A549 (cell line): Measurements from ENCODE around the gene FBXO15. TPM values are rescaled to one million over a fixed set of nuclear protein-coding genes. Genes with fewer than 3 reads are reported as not detected.

ENCODE experiments used
- ATAC-seq, 2 experiments: fragments of 200-7000 bp in 1 of 2; fragments of >200 bp in 1 of 2; cut with Nextera tagmentation in 1 of 2; cut with Tn5 transposase in 1 of 2; 3 replicates each; pipeline versions ENCODE4 v1.8.0 to v1.9.1; 2018 to 2020; ENCODE audit warnings: mild to moderate bottlenecking in 1 of 2, moderate library complexity in 1 of 2
- CTCF ChIA-PET: fragments of 300-600 bp; sonication (Branson Sonifier 250); formaldehyde crosslinking; extraction: SDS; loops from one replicate; lab custom pipeline; 2021; ENCODE audit warnings: antibody characterized with exemption, inconsistent platforms; lab: Yijun Ruan, JAX
- POLR2A ChIA-PET: fragments of 350-600 bp; formaldehyde crosslinking; extraction: SDS; loops from one replicate; lab custom pipeline; 2021; ENCODE audit warnings: antibody characterized with exemption, inconsistent platforms; lab: Yijun Ruan, JAX
- DNase-seq, 2 experiments: peaks; one replicate each; pipeline versions ENCODE4 v3.0.0 to v3.0.0-alpha.2; 2011 to 2016; ENCODE audit warnings: low read depth in 1 of 2, low spot score in 1 of 2
- FAIRE-seq: peaks from 2 replicates; lab custom pipeline; 2011; peaks lifted over from hg19 to GRCh38; lab: Jason Lieb, UNC
- H3K27ac ChIP-seq, 2 experiments: fragments of >200 bp; sonication (Bioruptor Twin); formaldehyde crosslinking; 3 replicates each; pipeline ENCODE4 v1.5.1; 2016 to 2017
- H3K4me1 ChIP-seq: fragments of >200 bp; sonication (Bioruptor Twin); formaldehyde crosslinking; 3 replicates; pipeline ENCODE4 v1.6.1; 2016
- H3K4me2 ChIP-seq: fragments of >200 bp; sonication (Bioruptor Twin); formaldehyde crosslinking; 3 replicates; pipeline ENCODE4 v1.6.1; 2016
- H3K4me3 ChIP-seq: fragments of >200 bp; sonication (Bioruptor Twin); formaldehyde crosslinking; 3 replicates; pipeline ENCODE4 v1.5.1; 2016
- H3K9me3 ChIP-seq: fragments of >200 bp; sonication (Bioruptor Twin); formaldehyde crosslinking; 3 replicates; pipeline ENCODE4 v1.6.1; 2016
- BCL3 ChIP-seq: fragments of >200 bp; sonication (Bioruptor Twin); formaldehyde crosslinking; IDR thresholded peaks from 3 replicates; pipeline ENCODE4 v1.6.1; 2016
- CBX8 ChIP-seq: fragments of 200-600 bp; sonication (generic); IDR thresholded peaks from 2 replicates; pipeline ENCODE4 v1.6.1; 2016
- CEBPB ChIP-seq, 2 experiments: fragments of >200 bp in 1 of 2; sonication (Bioruptor Twin) in 1 of 2; formaldehyde crosslinking in 1 of 2; IDR thresholded peaks; 2 replicates each; pipeline ENCODE4 v1.6.1; 2012 to 2016
- EHF ChIP-seq: fragments of 250-450 bp; sonication (Bioruptor Pico); IDR thresholded peaks from 2 replicates; pipeline ENCODE4 v1.5.0; 2020; ENCODE audit warnings: mild to moderate bottlenecking
- EHMT2 ChIP-seq: fragments of 200-600 bp; sonication (generic); IDR thresholded peaks from 2 replicates; pipeline ENCODE4 v1.6.1; 2016; ENCODE audit warnings: antibody characterized with exemption, low read depth, mild to moderate bottlenecking, moderate library complexity
- ELK1 ChIP-seq: fragments of 150-350 bp; IDR thresholded peaks from 2 replicates; pipeline ENCODE4 v1.6.1; 2014; ENCODE audit warnings: low read depth, mild to moderate bottlenecking, low read length
- FOXS1 ChIP-seq: fragments of 250-450 bp; sonication (Bioruptor Pico); IDR thresholded peaks from 2 replicates; pipeline ENCODE4 v1.5.0; 2020; ENCODE audit warnings: mild to moderate bottlenecking, moderate library complexity
- HOXB5 ChIP-seq: fragments of 250-450 bp; sonication (Bioruptor Pico); IDR thresholded peaks from 2 replicates; pipeline ENCODE4 v1.5.0; 2020; ENCODE audit warnings: mild to moderate bottlenecking, moderate library complexity
- JUN ChIP-seq, 2 experiments: fragments of >200 bp; sonication (Bioruptor Twin); formaldehyde crosslinking; IDR thresholded peaks; 2 replicates in 1 of 2; 3 replicates in 1 of 2; pipeline ENCODE4 v1.6.1; 2016 to 2017
- KDM1A ChIP-seq: fragments of 200-600 bp; sonication (generic); IDR thresholded peaks from 2 replicates; pipeline ENCODE4 v1.6.1; 2016; ENCODE audit warnings: low read depth, mild to moderate bottlenecking
- MAFK ChIP-seq: fragments of 450-650 bp; IDR thresholded peaks from 2 replicates; pipeline ENCODE4 v1.6.1; 2014; ENCODE audit not compliant: partially characterized antibody
- MYC ChIP-seq: IDR thresholded peaks from 2 replicates; pipeline ENCODE4 v1.6.1; 2012; ENCODE audit warnings: mild to moderate bottlenecking, inconsistent platforms, low read length, improper control_type of control experiment, borderline replicate concordance
- NR3C1 ChIP-seq: fragments of >200 bp; sonication (Bioruptor Twin); formaldehyde crosslinking; IDR thresholded peaks from 3 replicates; pipeline ENCODE4 v1.6.1; 2017
- PBX3 ChIP-seq: IDR thresholded peaks from 2 replicates; pipeline ENCODE4 v1.6.1; 2012
- PHF8 ChIP-seq: fragments of 200-600 bp; sonication (generic); IDR thresholded peaks from 2 replicates; pipeline ENCODE4 v1.6.1; 2016; ENCODE audit warnings: low read depth, mild to moderate bottlenecking, antibody characterized with exemption, moderate library complexity, borderline replicate concordance
- POLR2AphosphoS2 ChIP-seq: conservative IDR thresholded peaks from 2 replicates; pipeline ENCODE4 v1.6.1; 2012; ENCODE audit warnings: low read length, improper control_type of control experiment, inconsistent platforms
- RAD21 ChIP-seq, 2 experiments: fragments of >200 bp in 1 of 2; sonication (Bioruptor Twin) in 1 of 2; formaldehyde crosslinking in 1 of 2; IDR thresholded peaks in 1 of 2; conservative IDR thresholded peaks in 1 of 2; 2 replicates in 1 of 2; 3 replicates in 1 of 2; pipeline ENCODE4 v1.6.1; 2012 to 2018; ENCODE audit warnings: inconsistent platforms in 1 of 2
- RNF2 ChIP-seq: fragments of 200-600 bp; sonication (generic); IDR thresholded peaks from 2 replicates; pipeline ENCODE4 v1.6.1; 2016; ENCODE audit warnings: low read depth, mild to moderate bottlenecking, antibody characterized with exemption, moderate library complexity, borderline replicate concordance
- SMC3 ChIP-seq: fragments of >200 bp; sonication (Bioruptor Twin); formaldehyde crosslinking; IDR thresholded peaks from 3 replicates; pipeline ENCODE4 v1.6.1; 2018; ENCODE audit warnings: inconsistent platforms
- SREBF2 ChIP-seq: fragments of 450-650 bp; IDR thresholded peaks from 2 replicates; pipeline ENCODE4 v1.6.1; 2014; ENCODE audit warnings: mild to moderate bottlenecking, moderate library complexity
- TP53 ChIP-seq: fragments of 250-450 bp; sonication (Bioruptor Pico); IDR thresholded peaks from 2 replicates; pipeline ENCODE4 v1.5.0; 2021; ENCODE audit warnings: mild to moderate bottlenecking, moderate library complexity
- ZNF302 ChIP-seq: fragments of 250-450 bp; sonication (Bioruptor Pico); IDR thresholded peaks from 2 replicates; pipeline ENCODE4 v1.9.0; 2021; ENCODE audit warnings: inconsistent platforms, mild to moderate bottlenecking, moderate library complexity
- ZSCAN20 ChIP-seq: fragments of 250-450 bp; sonication (Bioruptor Pico); IDR thresholded peaks from 2 replicates; pipeline ENCODE4 v1.8.0; 2022; ENCODE audit warnings: mild to moderate bottlenecking, moderate library complexity
- WGBS: methylation state at CpG from one replicate; pipeline ENCODE4 v1.1.6; 2017; ENCODE audit errors: missing lambda C conversion rate; 5-methylcytosine and 5-hydroxymethylcytosine counted together
- polyA plus RNA-seq, 4 experiments: library from polyadenylated mRNA; depleted of rRNA in 3 of 4; stranded (reverse); fragments of >200 nt; fragmentation: RNase III in 1 of 4; extraction: RNeasy Plus Mini Kit Qiagen cat#74134 plus additional on column Dnase treatment in 1 of 4; gene quantifications; 2 replicates in 3 of 4; 3 replicates in 1 of 4; pipeline ENCODE4 v1.2.3, GENCODE V29; 2011 to 2017
- TF ChIP-seq, protein P1 (sequence below): fragments of 450-650 bp; IDR thresholded peaks from 2 replicates; pipeline ENCODE4 v1.6.1; 2014; ENCODE audit warnings: antibody characterized with exemption
- TF ChIP-seq, protein P2 (sequence below): fragments of >200 bp; sonication (Bioruptor Twin); formaldehyde crosslinking; IDR thresholded peaks from 3 replicates; pipeline ENCODE4 v1.5.1; 2016

FBXO15 gene
- polyA plus RNA-seq, 2 of the 4 experiments (the other 2 are of a cell fraction), result 1.3 to 2.3 TPM

DNA sequence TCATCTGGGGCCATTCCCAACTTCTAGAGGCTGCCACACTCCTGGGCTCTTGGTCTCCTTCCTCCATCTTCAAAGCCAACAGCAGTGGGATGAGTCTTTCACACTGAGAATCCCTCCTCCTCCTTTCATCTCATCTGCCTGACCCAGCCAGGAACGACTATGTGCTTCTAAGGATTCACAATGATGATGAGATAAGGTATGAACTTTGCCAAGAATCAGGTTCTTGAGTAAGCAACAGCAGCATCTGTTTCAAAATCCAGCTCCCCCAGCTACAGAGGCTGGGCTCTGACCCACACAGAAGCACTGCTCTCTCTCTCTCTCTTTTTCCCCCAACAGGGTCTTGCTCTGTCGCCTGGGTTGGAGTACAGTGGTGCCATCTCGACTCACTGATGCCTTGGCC is 47.1 kb upstream of the FBXO15 start:
- ChIA-PET CTCF (interaction anchor here (0.9 to 1.7 kb wide), 4 partner anchors 148 to 299 kb away, joined by 3 to 14 read pairs (median 4); no protein-coding TSS in a partner anchor), POLR2A (interaction anchor here (0.6 kb wide), 1 partner anchor 921 kb away, joined by 3 read pairs; no protein-coding TSS in a partner anchor)

GRCh38 chr18:74191577-74191976 is 43.9 kb upstream of the FBXO15 start:
- peaks cover 2% of the 10 kb centered on the region for H3K4me1 ChIP-seq
- no peak for DNase-seq
- ChIA-PET POLR2A (no interaction called here), CTCF (interaction anchor here (4.9 kb wide), 1 partner anchor 151 kb away, joined by 22 read pairs; no protein-coding TSS in a partner anchor)
- 66% methylated on average over 14 of the region's 14 CpGs for WGBS
- no peak overlapping the region for H3K27ac ChIP-seq
- no peaks in the 10 kb centered on the region for H3K9me3 ChIP-seq
- no peak for FAIRE-seq
- H3K4me2 ChIP-seq, result no peak overlapping the region
- H3K4me3 ChIP-seq, result no peak overlapping the region
- no peak for TF ChIP-seq CBX8
- no peak for TF ChIP-seq JUN (IDR thresholded peaks at IDR 0.05)
- no peak for TF ChIP-seq TP53 (CRISPR knock-in tag)
- no peak for TF ChIP-seq HOXB5 (CRISPR knock-in tag)
- ATAC-seq, result no peak

More for the DNA sequence above, 47.1 kb upstream of the FBXO15 start:
- DNase-seq, result no peak
- H3K27ac ChIP-seq, result no peak overlapping the region; a peak in 1 of 6 replicates
- WGBS, result 15% methylated on average over 3 of the region's 3 CpGs
- no peaks in the 10 kb centered on the region for H3K9me3 ChIP-seq
- H3K4me3 ChIP-seq, result no peak overlapping the region
- H3K4me1 ChIP-seq, result peaks cover 10% of the 10 kb centered on the region
- H3K4me2 ChIP-seq, result no peak overlapping the region
- no peak for FAIRE-seq
- ATAC-seq, result no peak
- TF ChIP-seq POLR2AphosphoS2 (no peak), NR3C1 (no peak), ELK1 (no peak), ZSCAN20 (CRISPR knock-in tag) (no peak)

DNA sequence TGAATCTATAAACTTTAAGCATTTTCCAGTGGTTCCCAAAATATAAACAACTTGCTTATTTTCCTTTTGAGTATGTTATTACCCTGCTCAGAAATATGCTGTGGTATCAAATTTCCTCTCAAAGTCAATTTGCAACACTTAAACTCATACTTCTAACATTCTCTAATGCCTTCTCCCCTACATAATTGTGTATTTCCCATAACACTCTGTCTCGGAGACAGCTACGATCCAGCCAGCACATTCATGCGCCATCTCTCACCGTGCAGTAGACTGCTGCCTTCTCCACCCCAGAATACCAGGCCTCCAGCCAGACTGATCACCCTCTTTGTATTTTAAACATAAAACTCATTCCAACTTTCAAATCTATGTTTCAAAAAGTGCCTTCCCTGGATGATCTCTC is 42.5 kb upstream of the FBXO15 start:
- Histone ChIP-seq H3K4me1 (no peaks in the 10 kb centered on the region), H3K4me2 (no peak overlapping the region), H3K4me3 (no peak overlapping the region), H3K9me3 (no peaks in the 10 kb centered on the region), H3K27ac (no peak overlapping the region)
- WGBS, result 70% methylated on average over 4 of the region's 4 CpGs
- ATAC-seq, result no peak
- no peak for FAIRE-seq
- TF ChIP-seq CEBPB (IDR thresholded peaks at IDR 0.05) (no peak), RNF2 (no peak), MAFK (no peak), MYC (no peak), ZNF302 (CRISPR knock-in tag) (no peak), SREBF2 (no peak), KDM1A (no peak), RAD21 (conservative IDR thresholded peaks at IDR 0.05 in 1 of 2, IDR thresholded peaks at IDR 0.05 in 1 of 2) (no peak), EHF (CRISPR knock-in tag) (no peak), PHF8 (no peak), ZSCAN20 (CRISPR knock-in tag) (no peak), FOXS1 (CRISPR knock-in tag) (no peak), BCL3 (no peak), PBX3 (no peak), HOXB5 (CRISPR knock-in tag) (no peak), SMC3 (no peak), EHMT2 (no peak)
- TF ChIP-seq, protein P1, sequence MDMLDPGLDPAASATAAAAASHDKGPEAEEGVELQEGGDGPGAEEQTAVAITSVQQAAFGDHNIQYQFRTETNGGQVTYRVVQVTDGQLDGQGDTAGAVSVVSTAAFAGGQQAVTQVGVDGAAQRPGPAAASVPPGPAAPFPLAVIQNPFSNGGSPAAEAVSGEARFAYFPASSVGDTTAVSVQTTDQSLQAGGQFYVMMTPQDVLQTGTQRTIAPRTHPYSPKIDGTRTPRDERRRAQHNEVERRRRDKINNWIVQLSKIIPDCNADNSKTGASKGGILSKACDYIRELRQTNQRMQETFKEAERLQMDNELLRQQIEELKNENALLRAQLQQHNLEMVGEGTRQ, result no peak
- TF ChIP-seq, protein P2, sequence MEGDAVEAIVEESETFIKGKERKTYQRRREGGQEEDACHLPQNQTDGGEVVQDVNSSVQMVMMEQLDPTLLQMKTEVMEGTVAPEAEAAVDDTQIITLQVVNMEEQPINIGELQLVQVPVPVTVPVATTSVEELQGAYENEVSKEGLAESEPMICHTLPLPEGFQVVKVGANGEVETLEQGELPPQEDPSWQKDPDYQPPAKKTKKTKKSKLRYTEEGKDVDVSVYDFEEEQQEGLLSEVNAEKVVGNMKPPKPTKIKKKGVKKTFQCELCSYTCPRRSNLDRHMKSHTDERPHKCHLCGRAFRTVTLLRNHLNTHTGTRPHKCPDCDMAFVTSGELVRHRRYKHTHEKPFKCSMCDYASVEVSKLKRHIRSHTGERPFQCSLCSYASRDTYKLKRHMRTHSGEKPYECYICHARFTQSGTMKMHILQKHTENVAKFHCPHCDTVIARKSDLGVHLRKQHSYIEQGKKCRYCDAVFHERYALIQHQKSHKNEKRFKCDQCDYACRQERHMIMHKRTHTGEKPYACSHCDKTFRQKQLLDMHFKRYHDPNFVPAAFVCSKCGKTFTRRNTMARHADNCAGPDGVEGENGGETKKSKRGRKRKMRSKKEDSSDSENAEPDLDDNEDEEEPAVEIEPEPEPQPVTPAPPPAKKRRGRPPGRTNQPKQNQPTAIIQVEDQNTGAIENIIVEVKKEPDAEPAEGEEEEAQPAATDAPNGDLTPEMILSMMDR, result no peak
- CTCF ChIA-PET, result interaction anchor here (4.9 kb wide), 1 partner anchor 152 kb away, joined by 22 read pairs; no protein-coding TSS in a partner anchor
- POLR2A ChIA-PET, result no interaction called here
- no peak for DNase-seq
